Stimulated activated CD4-positive, alpha-beta T cell treated with anti-CD3 and anti-CD28 coated beads, Interleukin-4, amount 100 ng/mL, for 48 hours (primary cell): Measurements from ENCODE around the gene DAD1.

Experiments used
- DNase-seq, 2 donors: peaks; one replicate each; pipeline ENCODE4 v3.0.0-alpha.2; 2020; ENCODE audit warnings: low read depth in 2 of 2

Gene DAD1

GRCh38 chr14:22519877-22520685 lies 68.9 kb downstream of the DAD1 start:
- DNase-seq, result no peak

DNA sequence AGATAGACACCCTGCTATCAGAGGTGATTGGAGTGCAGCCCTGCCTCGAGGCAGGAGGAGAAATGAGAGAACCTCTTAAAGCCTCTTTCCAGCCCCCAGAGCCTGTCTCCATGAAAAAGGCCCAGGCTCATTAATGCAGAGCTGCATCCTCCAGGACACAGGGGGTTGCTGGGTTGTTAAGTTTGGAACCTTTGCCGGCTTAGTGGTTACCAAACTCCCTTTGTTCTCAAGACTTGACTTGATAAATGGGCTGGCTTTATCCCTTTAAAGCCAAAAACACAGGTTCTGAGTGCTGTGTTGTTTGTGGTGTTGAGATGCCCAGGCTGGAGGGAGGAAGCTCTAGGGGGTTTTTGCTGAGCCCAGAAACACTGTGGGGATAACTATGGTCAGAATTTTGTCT lies 71.0 kb downstream of the DAD1 start:
- no peak for DNase-seq

DNA sequence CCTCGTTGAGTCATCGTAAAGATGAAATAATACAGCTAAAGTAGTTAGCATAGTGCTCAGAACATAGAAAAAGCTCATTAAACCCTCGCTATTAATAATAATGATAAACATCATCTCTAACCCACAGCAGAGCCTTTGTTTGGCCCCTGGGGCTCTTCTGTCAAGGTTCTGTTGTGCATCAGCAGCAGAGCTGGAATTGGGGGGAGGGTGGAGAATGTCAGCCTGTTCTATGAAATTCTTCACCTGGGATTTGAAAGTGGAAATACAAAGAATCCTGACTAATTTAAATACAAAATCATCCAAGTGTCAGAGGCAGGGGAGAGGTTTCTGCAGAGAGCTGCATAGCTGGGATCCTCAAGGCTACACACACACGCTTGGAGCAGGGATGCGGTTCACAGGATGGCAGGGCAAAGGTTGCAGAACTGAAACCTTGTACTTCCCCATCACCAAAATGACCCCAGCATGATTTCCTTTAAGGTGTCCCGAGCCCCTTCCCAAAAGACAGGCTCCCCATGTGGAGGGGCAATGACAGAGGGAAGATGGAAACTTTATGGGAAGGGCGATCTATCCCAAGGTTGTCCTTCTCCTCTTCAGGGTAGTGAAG lies 71.8 kb downstream of the DAD1 start:
- no peak for DNase-seq

DNA sequence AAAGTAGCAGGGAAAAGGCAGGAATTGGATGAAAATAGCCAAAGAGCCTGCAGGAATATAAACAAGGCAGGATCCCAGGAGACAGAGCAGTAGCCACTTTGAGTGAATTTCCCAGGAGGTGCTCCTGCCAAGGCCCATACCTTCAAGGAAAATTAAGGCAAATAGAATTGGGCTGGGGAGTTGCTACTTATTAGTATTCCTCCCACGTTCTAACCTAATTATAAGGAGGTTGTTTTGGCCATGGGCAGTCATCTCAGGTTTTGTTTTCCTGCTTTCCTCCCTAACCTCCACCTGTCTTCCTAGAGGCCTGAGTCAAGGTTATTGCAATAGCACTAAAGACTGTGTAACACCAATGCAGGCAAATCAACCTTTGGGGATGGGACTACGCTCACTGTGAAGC lies 73.1 kb downstream of the DAD1 start:
- no peak for DNase-seq
